ENCODE data around the gene ASNSD1. TPM values are rescaled to one million over a fixed set of nuclear protein-coding genes. Genes with fewer than 3 reads are reported as not detected.

The ASNSD1 gene
- total RNA-seq, 6 experiments from 2014 or later = 18.7 to 31.6 (median 27.0) TPM

- Histone ChIP-seq H3K4me1 (peaks cover 0 to 4% (median 0%) of the 10 kb centered on the region in 4 donors), H3K9me3 (no peaks in the 10 kb centered on the region), H3K4me3 (no peak overlapping the region), H3K27me3 (no peaks in the 10 kb centered on the region), H3K27ac (no peak overlapping the region), H3K36me3 (no peaks in the 10 kb centered on the region)
- intact Hi-C loops (cut with DNase I) = no loop called here
- no peak for DNase-seq
- TF ChIP-seq POLR2A (IDR thresholded peaks at IDR 0.05) (no peak), CTCF (IDR thresholded peaks at IDR 0.05) (no peak)
- 0% methylated on average over 1 of the region's 1 CpG for WGBS (ENCODE audit: insufficient coverage, low coverage, low lambda C conversion rate, missing lambda C conversion rate)
- ATAC-seq = no peak
Measured at GRCh38 chr2:189618197-189618596, 43.1 kb upstream of the ASNSD1 start.

DNA sequence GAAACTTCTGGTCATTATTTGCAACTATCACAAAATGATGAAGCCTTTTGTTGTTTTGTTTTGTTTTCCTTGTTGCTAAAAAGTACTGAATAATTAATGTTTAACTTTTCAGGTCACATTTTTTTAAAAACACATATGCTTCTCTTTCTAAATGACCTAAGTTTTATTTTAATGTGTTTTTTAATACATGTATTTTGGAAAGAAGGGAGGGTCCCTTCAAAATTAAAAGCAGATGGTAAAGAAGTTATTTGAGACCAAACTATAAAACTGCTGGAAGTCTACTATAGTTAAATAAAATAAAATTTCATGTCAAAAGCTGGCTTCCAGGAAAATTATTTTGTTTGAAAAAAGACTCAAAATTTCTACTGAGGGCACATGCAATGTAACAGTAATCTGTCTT, 39.5 kb upstream of the ASNSD1 start:
- TF ChIP-seq CTCF (IDR thresholded peaks at IDR 0.05) = no peak
- no peak for TF ChIP-seq POLR2A (IDR thresholded peaks at IDR 0.05)
- H3K4me3 ChIP-seq = no peak overlapping the region
- H3K27me3 ChIP-seq = no peaks in the 10 kb centered on the region
- intact Hi-C loops (cut with DNase I) = no loop called here
- no peak for DNase-seq
- H3K36me3 ChIP-seq = no peaks in the 10 kb centered on the region
- H3K4me1 ChIP-seq = no peaks in the 10 kb centered on the region
- no peak overlapping the region for H3K27ac ChIP-seq
- ATAC-seq = no peak
- no peaks in the 10 kb centered on the region for H3K9me3 ChIP-seq

GRCh38 chr2:189623049-189623448, 38.2 kb upstream of the ASNSD1 start:
- Histone ChIP-seq H3K27me3 (no peaks in the 10 kb centered on the region), H3K4me3 (no peak overlapping the region), H3K9me3 (no peaks in the 10 kb centered on the region), H3K4me1 (no peaks in the 10 kb centered on the region), H3K27ac (no peak overlapping the region), H3K36me3 (no peaks in the 10 kb centered on the region)
- 100% methylated on average over 1 of the region's 1 CpG for WGBS (ENCODE audit: insufficient coverage, low coverage, low lambda C conversion rate, missing lambda C conversion rate)
- intact Hi-C loops (cut with DNase I) = no loop called here
- DNase-seq (no peak), ATAC-seq (no peak)
- TF ChIP-seq POLR2A (IDR thresholded peaks at IDR 0.05) (no peak), CTCF (IDR thresholded peaks at IDR 0.05) (no peak)

DNA sequence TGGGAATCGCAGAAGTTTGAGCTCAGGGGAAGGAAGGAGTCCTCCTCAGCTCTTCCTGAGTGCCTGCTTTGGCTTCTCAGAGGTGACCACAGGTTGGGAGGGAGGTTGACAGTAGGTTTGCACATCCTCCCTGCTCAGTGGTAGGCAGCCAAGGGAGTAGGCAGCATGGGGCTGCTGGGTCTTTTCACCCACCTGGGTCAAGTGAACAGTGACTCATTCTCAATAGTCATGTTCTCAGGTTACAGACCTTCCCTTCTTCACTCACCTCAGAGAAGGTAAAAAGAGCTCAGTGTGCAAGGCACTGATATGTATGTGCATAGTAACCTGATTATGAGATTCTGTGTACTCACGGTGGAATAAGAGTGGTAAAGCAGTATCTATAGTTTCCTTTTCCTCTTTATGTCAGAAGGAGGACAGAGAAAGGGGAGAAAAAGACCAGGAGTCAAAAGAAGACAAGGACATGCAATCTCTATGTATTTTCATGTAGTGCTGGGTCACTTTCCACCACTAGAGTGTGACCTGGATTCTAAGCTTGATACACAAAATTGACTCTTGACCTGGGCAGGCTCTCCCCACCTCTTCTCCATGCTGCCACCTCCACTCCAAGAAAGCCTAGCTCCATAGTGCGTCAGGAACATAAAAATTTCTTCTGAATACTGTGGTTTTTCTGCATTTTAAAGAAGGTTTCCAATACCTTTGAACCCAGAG, 36.5 kb upstream of the ASNSD1 start:
- ATAC-seq = no peak
- Histone ChIP-seq H3K36me3 (no peaks in the 10 kb centered on the region), H3K27ac (no peak overlapping the region), H3K4me3 (no peak overlapping the region), H3K4me1 (no peaks in the 10 kb centered on the region), H3K9me3 (no peaks in the 10 kb centered on the region), H3K27me3 (no peaks in the 10 kb centered on the region)
- WGBS (ENCODE audit: insufficient coverage, low coverage, low lambda C conversion rate, missing lambda C conversion rate) = 69% methylated on average over 3 of the region's 3 CpGs
- intact Hi-C loops (cut with DNase I) = no loop called here
- no peak for DNase-seq
- no peak for TF ChIP-seq POLR2A (IDR thresholded peaks at IDR 0.05)

DNA sequence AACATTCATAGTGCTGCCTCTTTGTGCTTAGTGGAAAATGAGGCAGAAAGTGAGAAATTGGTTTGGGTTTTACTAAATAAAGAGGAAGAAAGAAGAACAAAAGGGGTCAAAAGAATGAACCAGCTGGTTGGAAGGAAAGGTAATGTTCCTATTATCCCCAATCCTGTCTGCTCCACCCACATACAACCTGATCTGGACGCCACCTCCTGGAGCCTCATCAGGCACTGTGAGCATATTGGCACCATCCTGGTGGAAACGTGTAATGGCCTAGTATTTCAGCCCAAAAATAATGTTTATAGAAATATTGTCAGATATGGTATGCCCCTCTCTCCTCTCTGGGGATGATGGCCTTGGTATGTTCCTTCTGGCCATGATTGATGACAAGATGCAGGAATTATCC, 35.6 kb upstream of the ASNSD1 start:
- peak in 1 of 4 donors; percentile 48 for ATAC-seq
- WGBS (ENCODE audit: insufficient coverage, low coverage, low lambda C conversion rate, missing lambda C conversion rate) = 61% methylated on average over 2 of the region's 2 CpGs
- intact Hi-C loops (cut with DNase I) = no loop called here

More for the DNA sequence above, 35.6 kb upstream of the ASNSD1 start:
- TF ChIP-seq CTCF (IDR thresholded peaks at IDR 0.05) = no peak
- H3K27me3 ChIP-seq = no peaks in the 10 kb centered on the region
- no peaks in the 10 kb centered on the region for H3K36me3 ChIP-seq
- H3K4me1 ChIP-seq = no peaks in the 10 kb centered on the region
- no peak overlapping the region for H3K27ac ChIP-seq
- H3K9me3 ChIP-seq = no peaks in the 10 kb centered on the region
- no peak for DNase-seq
- H3K4me3 ChIP-seq = no peak overlapping the region

Measured in right lobe of liver (tissue), 6 donors.